Prostate gland (tissue), 2 donors: ENCODE data around the gene SNAI1.

Experiments
- POLR2AphosphoS5 ChIP-seq: sonication (generic); formaldehyde crosslinking; IDR thresholded peaks from one replicate; pipeline ENCODE4 v1.6.1; 2017; ENCODE audit warnings: antibody characterized with exemption
- TF ChIP-seq, protein P1 (sequence below), 4 experiments: fragments of 200-600 bp in 2 of 4; fragments of 450-650 bp in 2 of 4; sonication (generic) in 2 of 4; IDR thresholded peaks; 1 replicate in 3 of 4; 2 replicates in 1 of 4; pipeline ENCODE4 v1.5.1; 2016 to 2019; ENCODE audit warnings: antibody characterized with exemption in 4 of 4, mild to moderate bottlenecking in 2 of 4, moderate library complexity in 2 of 4

DNA sequence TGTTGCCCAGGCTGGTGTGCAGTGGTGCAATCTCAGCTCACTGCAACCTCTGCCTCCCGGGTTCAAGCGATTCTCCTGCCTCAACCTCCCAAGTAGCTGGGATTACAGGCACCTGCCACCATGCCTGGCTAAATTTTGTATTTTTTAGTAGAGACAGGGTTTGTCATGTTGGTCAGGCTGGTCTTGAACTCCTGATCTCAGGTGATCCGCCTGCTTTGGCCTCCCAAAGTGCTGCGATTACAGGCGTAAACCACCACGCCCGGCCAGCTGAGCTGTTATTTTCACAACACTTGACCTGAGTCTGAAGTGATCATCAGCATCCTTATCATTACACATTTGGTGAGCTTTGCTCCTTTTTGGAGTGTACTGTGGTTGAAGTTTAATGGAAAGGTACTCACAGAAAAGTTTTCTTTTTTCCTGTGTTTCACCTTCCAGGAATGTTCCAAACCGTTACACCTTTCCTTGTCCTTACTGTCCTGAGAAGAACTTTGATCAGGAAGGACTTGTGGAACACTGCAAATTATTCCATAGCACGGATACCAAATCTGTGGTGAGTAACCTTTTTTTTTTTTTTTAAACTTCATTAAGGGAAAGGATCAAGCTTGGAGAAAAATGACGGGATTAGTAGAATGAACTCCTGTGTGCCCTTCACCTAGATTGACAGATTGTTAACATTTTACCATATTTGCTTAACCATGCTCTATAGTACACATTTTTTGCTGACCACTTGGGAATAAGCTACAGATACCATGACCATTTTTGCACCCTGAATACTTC lies 36.9 kb upstream of the SNAI1 start:
- TF ChIP-seq, protein P1, sequence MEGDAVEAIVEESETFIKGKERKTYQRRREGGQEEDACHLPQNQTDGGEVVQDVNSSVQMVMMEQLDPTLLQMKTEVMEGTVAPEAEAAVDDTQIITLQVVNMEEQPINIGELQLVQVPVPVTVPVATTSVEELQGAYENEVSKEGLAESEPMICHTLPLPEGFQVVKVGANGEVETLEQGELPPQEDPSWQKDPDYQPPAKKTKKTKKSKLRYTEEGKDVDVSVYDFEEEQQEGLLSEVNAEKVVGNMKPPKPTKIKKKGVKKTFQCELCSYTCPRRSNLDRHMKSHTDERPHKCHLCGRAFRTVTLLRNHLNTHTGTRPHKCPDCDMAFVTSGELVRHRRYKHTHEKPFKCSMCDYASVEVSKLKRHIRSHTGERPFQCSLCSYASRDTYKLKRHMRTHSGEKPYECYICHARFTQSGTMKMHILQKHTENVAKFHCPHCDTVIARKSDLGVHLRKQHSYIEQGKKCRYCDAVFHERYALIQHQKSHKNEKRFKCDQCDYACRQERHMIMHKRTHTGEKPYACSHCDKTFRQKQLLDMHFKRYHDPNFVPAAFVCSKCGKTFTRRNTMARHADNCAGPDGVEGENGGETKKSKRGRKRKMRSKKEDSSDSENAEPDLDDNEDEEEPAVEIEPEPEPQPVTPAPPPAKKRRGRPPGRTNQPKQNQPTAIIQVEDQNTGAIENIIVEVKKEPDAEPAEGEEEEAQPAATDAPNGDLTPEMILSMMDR (IDR thresholded peaks at IDR 0.05): no peak
- TF ChIP-seq POLR2AphosphoS5: no peak
